ENCODE data around the gene IPO9.

DNA sequence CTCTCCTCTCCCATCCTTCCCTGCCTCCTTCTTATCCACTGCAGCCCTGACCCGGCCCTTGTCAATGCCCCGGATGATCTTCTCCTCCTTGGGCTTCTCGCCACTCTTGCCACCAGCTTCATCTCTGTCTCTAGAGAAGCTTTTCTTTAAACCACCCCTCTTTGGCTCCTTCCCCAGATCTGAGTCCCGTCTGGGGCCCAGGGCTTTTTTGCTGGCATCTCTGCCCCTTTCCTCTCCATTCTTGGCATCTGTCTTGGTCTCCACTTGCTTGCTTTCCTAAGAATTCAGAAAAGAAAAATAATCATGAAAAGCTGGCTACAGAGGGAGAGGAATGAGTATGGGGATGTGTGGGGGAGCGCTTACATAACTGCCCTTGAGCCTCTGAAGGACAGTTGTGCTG is 71.5 kb downstream of the IPO9 start:
- no peak for TF ChIP-seq CTCF (conservative IDR thresholded peaks at IDR 0.05 in 1 of 2, IDR thresholded peaks at IDR 0.05 in 1 of 2; ENCODE audit: low read depth in 1 of 2, low read length in 2 of 2)
- TF ChIP-seq EZH2 (IDR thresholded peaks at IDR 0.05; ENCODE audit: low read length, missing control alignments) = no peak
